HepG2 (cell line): ENCODE data around the gene NDUFV1. TPM values are rescaled to one million over a fixed set of nuclear protein-coding genes. Genes with fewer than 3 reads are reported as not detected.

Source experiments
- ATAC-seq: fragments of 200-7000 bp; cut with Tn5 transposase; 3 replicates; pipeline ENCODE4 v1.9.1; 2020; ENCODE audit warnings: mild to moderate bottlenecking, moderate library complexity
- BruUV-seq: library from RNA; stranded (reverse); fragments of 400-500 nt; replicated peaks from 2 replicates; lab custom pipeline; 2021; lab: Mats Ljungman, UMichigan
- CTCF ChIA-PET: fragments of 300-600 bp; formaldehyde crosslinking; extraction: SDS; loops from one replicate; lab custom pipeline; 2021; ENCODE audit warnings: low total read pairs, inconsistent platforms, low intra/inter-chr PET ratio; lab: Yijun Ruan, JAX
- POLR2A ChIA-PET: fragments of 350-600 bp; sonication (Branson Sonifier 250); formaldehyde crosslinking; loops from one replicate; lab custom pipeline; 2020; ENCODE audit warnings: antibody characterized with exemption, inconsistent platforms; lab: Yijun Ruan, JAX
- DNase-seq: peaks from one replicate; pipeline ENCODE4 v3.0.0-alpha.2; 2015; ENCODE audit warnings: low spot score
- FAIRE-seq: peaks from 3 replicates; lab custom pipeline; 2011; peaks lifted over from hg19 to GRCh38; lab: Jason Lieb, UNC
- H2AFZ ChIP-seq: one replicate; pipeline ENCODE4 v1.6.1; 2011; ENCODE audit warnings: low read length, inconsistent platforms
- H3K27ac ChIP-seq: fragments of 300-600 bp; 3 replicates; pipeline ENCODE4 v1.8.0; 2011; ENCODE audit warnings: mixed run types, mild to moderate bottlenecking, mixed read lengths, low read length, inconsistent platforms; ENCODE audit not compliant: insufficient read depth; ENCODE audit errors: extremely low read length
- H3K27me3 ChIP-seq, 2 experiments: fragments of 200-600 bp in 1 of 2; 2 replicates in 1 of 2; 3 replicates in 1 of 2; pipeline versions ENCODE4 v1.6.0 to v1.8.0; 2011; ENCODE audit warnings: low read length in 2 of 2, mild to moderate bottlenecking in 2 of 2, moderate library complexity in 2 of 2, inconsistent platforms in 1 of 2; ENCODE audit not compliant: insufficient read depth in 2 of 2, control insufficient read depth in 1 of 2
- H3K36me3 ChIP-seq, 2 experiments: fragments of 200-600 bp in 1 of 2; replicated peaks in 1 of 2; 2 replicates in 1 of 2; 3 replicates in 1 of 2; pipeline versions ENCODE4 v1.5.1 to v1.8.0; 2011; ENCODE audit warnings: low read length in 2 of 2, inconsistent platforms in 1 of 2; ENCODE audit not compliant: insufficient read depth in 2 of 2, control insufficient read depth in 1 of 2
- H3K4me1 ChIP-seq: 2 replicates; pipeline ENCODE4 v1.5.1; 2012; ENCODE audit warnings: low read length, inconsistent platforms; ENCODE audit not compliant: insufficient read depth
- H3K4me2 ChIP-seq: 2 replicates; pipeline ENCODE4 v1.6.0; 2011; ENCODE audit warnings: low read depth, low read length, inconsistent platforms
- H3K4me3 ChIP-seq, 3 experiments: fragments of 200-600 bp in 1 of 3; sonication (generic), shearing (Covaris generic) in 1 of 3; replicated peaks in 1 of 3; 2 replicates each; pipeline ENCODE4 v1.5.1; 2011 to 2016; ENCODE audit warnings: low read length in 3 of 3, inconsistent platforms in 2 of 3, low read depth in 2 of 3, mild to moderate bottlenecking in 2 of 3, control low read depth in 1 of 3, mixed read lengths in 1 of 3; ENCODE audit not compliant: insufficient read depth in 1 of 3
- H3K79me2 ChIP-seq: one replicate; pipeline ENCODE4 v1.6.1; 2011; ENCODE audit warnings: low read length, inconsistent platforms; ENCODE audit not compliant: insufficient read depth
- H3K9ac ChIP-seq: 2 replicates; pipeline ENCODE4 v1.6.0; 2011; ENCODE audit warnings: mild to moderate bottlenecking, low read depth, low read length, inconsistent platforms; ENCODE audit not compliant: insufficient read depth
- H3K9me3 ChIP-seq: 2 replicates; pipeline ENCODE4 v1.5.1; 2012; ENCODE audit warnings: mild to moderate bottlenecking, low read length
- H4K20me1 ChIP-seq: 2 replicates; pipeline ENCODE4 v1.6.0; 2011; ENCODE audit warnings: inconsistent platforms, mild to moderate bottlenecking, low read length, moderate library complexity; ENCODE audit not compliant: insufficient read depth
- DMAP1 ChIP-seq: IDR thresholded peaks from 2 replicates; pipeline ENCODE4 v1.6.1; 2016
- HNRNPL ChIP-seq: fragments of 200-400 bp; formaldehyde crosslinking; IDR thresholded peaks from 2 replicates; pipeline ENCODE4 v1.6.1; 2017; ENCODE audit warnings: mild to moderate bottlenecking, low read depth, low read length
- MATR3 ChIP-seq: sonication (generic); formaldehyde crosslinking; IDR thresholded peaks from 2 replicates; pipeline ENCODE4 v1.4.0; 2020; ENCODE audit warnings: missing genetic modification reagents
- NFYB ChIP-seq: sonication (generic); formaldehyde crosslinking; IDR thresholded peaks from 2 replicates; pipeline ENCODE4 v1.4.0; 2020; ENCODE audit warnings: missing genetic modification reagents
- SPEN ChIP-seq: sonication (generic); formaldehyde crosslinking; IDR thresholded peaks from 2 replicates; pipeline ENCODE4 v1.5.1; 2020; ENCODE audit warnings: low read depth, mild to moderate bottlenecking, missing genetic modification reagents
- ZC3H4 ChIP-seq: sonication (generic); formaldehyde crosslinking; IDR thresholded peaks from 2 replicates; pipeline ENCODE4 v1.4.0; 2020; ENCODE audit warnings: missing genetic modification reagents, borderline replicate concordance
- WGBS: methylation state at CpG from one replicate; pipeline ENCODE4 v1.1.6; 2017; ENCODE audit warnings: low lambda C conversion rate; 5-methylcytosine and 5-hydroxymethylcytosine counted together
- in situ Hi-C: cut with HindIII; loops from 2 replicates; pipeline ENCODE4 v1.10.0; 2017; ENCODE audit warnings: low pct_unique_long_range_greater_than_20kb; ENCODE audit not compliant: extremely low pct_ligation_motif_present
- intact Hi-C: fragments of 100-400 bp; cut with micrococcal nuclease; formaldehyde crosslinking; loops from one replicate; pipeline ENCODE4 v1.10.0; 2022; ENCODE audit not compliant: unreplicated experiment
- polyA plus RNA-seq, 8 experiments: library from polyadenylated mRNA; depleted of rRNA in 3 of 8; stranded (reverse) in 7 of 8; unstranded in 1 of 8; fragments of >200 nt; fragmentation: Illumina TruSeq in 4 of 8; extraction: Trizol in 4 of 8; gene quantifications; 2 replicates each; pipeline versions ENCODE4 v1.2.1 to v1.2.3, GENCODE V29; 2011 to 2016; ENCODE audit warnings: low read depth in 4 of 8, missing spikeins in 1 of 8, mixed read lengths in 1 of 8; ENCODE audit not compliant: insufficient read depth in 1 of 8
- total RNA-seq, 5 experiments: library from RNA; depleted of rRNA; stranded (reverse); fragments of >200 nt; fragmentation: Illumina TruSeq; extraction: Trizol; gene quantifications; 2 replicates each; pipeline ENCODE4 v1.2.3, GENCODE V29; 2016; ENCODE audit warnings: low read depth in 1 of 5
- TF ChIP-seq, protein P1 (sequence below): sonication (generic); formaldehyde crosslinking; conservative IDR thresholded peaks from 2 replicates; pipeline ENCODE4 v1.4.0; 2020; ENCODE audit warnings: missing genetic modification reagents
- TF ChIP-seq, protein P2 (sequence below): sonication (generic); formaldehyde crosslinking; IDR thresholded peaks from 2 replicates; pipeline ENCODE4 v1.4.0; 2020; ENCODE audit warnings: mild to moderate bottlenecking, missing genetic modification reagents, borderline replicate concordance

NDUFV1 gene
- total and polyA plus RNA-seq, 2 of the 13 experiments (the other 11 are each of a cell fraction or from before 2014, with no cell fraction given): 88.9 to 137 TPM

DNA sequence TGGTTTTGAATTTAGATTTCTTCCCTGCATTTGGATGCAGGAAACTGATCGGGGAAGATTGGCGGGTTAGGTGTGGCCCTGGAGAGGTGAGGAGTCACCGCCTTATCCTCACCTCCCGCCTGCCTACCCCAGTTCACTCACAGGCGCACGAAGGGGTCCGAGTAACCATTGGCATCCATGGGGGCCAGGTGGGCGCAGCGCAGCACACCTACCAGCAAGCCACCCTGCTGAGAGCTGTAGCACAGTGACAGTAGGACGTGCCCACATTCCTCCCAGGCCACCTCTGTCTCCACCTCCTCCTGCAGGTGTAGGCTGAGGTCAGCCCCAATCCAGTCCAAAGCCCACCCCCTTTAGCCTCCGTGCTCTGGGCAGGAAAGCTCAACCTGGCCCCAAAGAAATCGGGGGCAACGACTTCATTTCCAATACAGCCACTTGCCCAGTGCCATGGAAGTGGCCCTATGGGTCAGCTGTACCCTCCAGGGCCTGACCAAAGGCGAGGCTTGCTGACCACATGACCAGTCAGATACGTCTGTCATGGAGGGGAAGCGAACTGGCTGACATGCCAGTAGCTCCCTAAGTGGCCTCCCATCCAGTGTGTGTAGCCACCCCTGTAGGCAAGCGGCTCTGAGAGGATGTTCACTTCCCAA, 6.7 kb downstream of the NDUFV1 start (continued):
- TF ChIP-seq NFYB: no peak
- TF ChIP-seq MATR3: no peak
- no peak for TF ChIP-seq SPEN (CRISPR knock-in tag)

- no peak for FAIRE-seq
- 81% methylated on average over 12 of the region's 23 CpGs for WGBS
- peak overlapping the region; percentile 28 for H3K27ac ChIP-seq
- H4K20me1 ChIP-seq: no peaks in the 10 kb centered on the region
- no peak overlapping the region for H2AFZ ChIP-seq
- H3K4me2 ChIP-seq: no peak overlapping the region
- H3K27me3 ChIP-seq: no peaks in the 10 kb centered on the region
- ChIA-PET POLR2A (interaction anchor here (0.6 to 2.5 kb wide), 5 partner anchors 14 to 42 kb away, joined by 3 to 15 read pairs (median 7); partner anchors contain the start of genes ACY3 and NUDT8), CTCF (interaction anchor here (1.6 to 2.9 kb wide), 3 partner anchors 15 to 45 kb away, joined by 7 to 20 read pairs (median 16); partner anchors contain the start of gene NUDT8)
- H3K9me3 ChIP-seq: no peaks in the 10 kb centered on the region
- in situ Hi-C loops (no loop called here), intact Hi-C loops (no loop called here)
- H3K79me2 ChIP-seq: no peaks in the 10 kb centered on the region
- peaks cover 45% of the 10 kb centered on the region for H3K4me1 ChIP-seq
- peaks cover 13 to 25% of the 10 kb centered on the region in 2 experiments; a peak in 4 of 5 replicates for H3K36me3 ChIP-seq
- no TSS peak for BruUV-seq
- DNase-seq: no peak
- ATAC-seq: peak; percentile 59
- H3K9ac ChIP-seq: 0 out of 2 replicates have a peak overlapping the region, but pooled peaks have one; percentile 3
- no peak overlapping the region for H3K4me3 ChIP-seq
- no peak for TF ChIP-seq DMAP1 (CRISPR knock-in tag)
- 0 out of 2 replicates have a peak, but pooled peaks have one; percentile 79 for TF ChIP-seq HNRNPL
- TF ChIP-seq, protein P1, sequence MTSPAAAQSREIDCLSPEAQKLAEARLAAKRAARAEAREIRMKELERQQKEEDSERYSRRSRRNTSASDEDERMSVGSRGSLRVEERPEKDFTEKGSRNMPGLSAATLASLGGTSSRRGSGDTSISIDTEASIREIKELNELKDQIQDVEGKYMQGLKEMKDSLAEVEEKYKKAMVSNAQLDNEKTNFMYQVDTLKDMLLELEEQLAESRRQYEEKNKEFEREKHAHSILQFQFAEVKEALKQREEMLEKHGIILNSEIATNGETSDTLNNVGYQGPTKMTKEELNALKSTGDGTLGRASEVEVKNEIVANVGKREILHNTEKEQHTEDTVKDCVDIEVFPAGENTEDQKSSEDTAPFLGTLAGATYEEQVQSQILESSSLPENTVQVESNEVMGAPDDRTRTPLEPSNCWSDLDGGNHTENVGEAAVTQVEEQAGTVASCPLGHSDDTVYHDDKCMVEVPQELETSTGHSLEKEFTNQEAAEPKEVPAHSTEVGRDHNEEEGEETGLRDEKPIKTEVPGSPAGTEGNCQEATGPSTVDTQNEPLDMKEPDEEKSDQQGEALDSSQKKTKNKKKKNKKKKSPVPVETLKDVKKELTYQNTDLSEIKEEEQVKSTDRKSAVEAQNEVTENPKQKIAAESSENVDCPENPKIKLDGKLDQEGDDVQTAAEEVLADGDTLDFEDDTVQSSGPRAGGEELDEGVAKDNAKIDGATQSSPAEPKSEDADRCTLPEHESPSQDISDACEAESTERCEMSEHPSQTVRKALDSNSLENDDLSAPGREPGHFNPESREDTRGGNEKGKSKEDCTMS (CRISPR knock-in tag): no peak
- TF ChIP-seq, protein P2, sequence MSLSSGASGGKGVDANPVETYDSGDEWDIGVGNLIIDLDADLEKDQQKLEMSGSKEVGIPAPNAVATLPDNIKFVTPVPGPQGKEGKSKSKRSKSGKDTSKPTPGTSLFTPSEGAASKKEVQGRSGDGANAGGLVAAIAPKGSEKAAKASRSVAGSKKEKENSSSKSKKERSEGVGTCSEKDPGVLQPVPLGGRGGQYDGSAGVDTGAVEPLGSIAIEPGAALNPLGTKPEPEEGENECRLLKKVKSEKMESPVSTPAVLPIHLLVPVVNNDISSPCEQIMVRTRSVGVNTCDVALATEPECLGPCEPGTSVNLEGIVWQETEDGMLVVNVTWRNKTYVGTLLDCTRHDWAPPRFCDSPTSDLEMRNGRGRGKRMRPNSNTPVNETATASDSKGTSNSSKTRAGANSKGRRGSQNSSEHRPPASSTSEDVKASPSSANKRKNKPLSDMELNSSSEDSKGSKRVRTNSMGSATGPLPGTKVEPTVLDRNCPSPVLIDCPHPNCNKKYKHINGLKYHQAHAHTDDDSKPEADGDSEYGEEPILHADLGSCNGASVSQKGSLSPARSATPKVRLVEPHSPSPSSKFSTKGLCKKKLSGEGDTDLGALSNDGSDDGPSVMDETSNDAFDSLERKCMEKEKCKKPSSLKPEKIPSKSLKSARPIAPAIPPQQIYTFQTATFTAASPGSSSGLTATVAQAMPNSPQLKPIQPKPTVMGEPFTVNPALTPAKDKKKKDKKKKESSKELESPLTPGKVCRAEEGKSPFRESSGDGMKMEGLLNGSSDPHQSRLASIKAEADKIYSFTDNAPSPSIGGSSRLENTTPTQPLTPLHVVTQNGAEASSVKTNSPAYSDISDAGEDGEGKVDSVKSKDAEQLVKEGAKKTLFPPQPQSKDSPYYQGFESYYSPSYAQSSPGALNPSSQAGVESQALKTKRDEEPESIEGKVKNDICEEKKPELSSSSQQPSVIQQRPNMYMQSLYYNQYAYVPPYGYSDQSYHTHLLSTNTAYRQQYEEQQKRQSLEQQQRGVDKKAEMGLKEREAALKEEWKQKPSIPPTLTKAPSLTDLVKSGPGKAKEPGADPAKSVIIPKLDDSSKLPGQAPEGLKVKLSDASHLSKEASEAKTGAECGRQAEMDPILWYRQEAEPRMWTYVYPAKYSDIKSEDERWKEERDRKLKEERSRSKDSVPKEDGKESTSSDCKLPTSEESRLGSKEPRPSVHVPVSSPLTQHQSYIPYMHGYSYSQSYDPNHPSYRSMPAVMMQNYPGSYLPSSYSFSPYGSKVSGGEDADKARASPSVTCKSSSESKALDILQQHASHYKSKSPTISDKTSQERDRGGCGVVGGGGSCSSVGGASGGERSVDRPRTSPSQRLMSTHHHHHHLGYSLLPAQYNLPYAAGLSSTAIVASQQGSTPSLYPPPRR: 0 out of 2 replicates have a peak, but pooled peaks have one; percentile 20
- no peak for TF ChIP-seq ZC3H4 (CRISPR knock-in tag)
These were observed 7.4 kb downstream of the NDUFV1 start for GRCh38 chr11:67613960-67614715.
